GM18519 (cell line): ENCODE data around the gene DOK1.

Experiments
- ATAC-seq: cut with Tn5 transposase; IDR thresholded peaks from one replicate; pipeline ENCODE4 v1.9.1; 2021; ENCODE audit warnings: mild to moderate bottlenecking, moderate library complexity; ENCODE audit not compliant: unreplicated experiment, low FRiP score

DOK1 gene

GRCh38 chr2:74524955-74525716 lies 29.4 kb upstream of the DOK1 start:
- no peak for ATAC-seq

GRCh38 chr2:74525717-74526648 lies 28.5 kb upstream of the DOK1 start, which contains the start of gene DQX1:
TSS of gene DQX1 (minus strand) at chr2:74526231. CDS start at chr2:74525729, 502 bp downstream.
- peak; percentile 32 for ATAC-seq

GRCh38 chr2:74526649-74527230 lies 27.8 kb upstream of the DOK1 start:
- no peak for ATAC-seq

GRCh38 chr2:74527741-74528140 lies 26.8 kb upstream of the DOK1 start:
- no peak for ATAC-seq

GRCh38 chr2:74528600-74529356 lies 25.7 kb upstream of the DOK1 start:
- ATAC-seq = peak; percentile 5

GRCh38 chr2:74529357-74530238 lies 24.9 kb upstream of the DOK1 start, which contains the start of the genes AUP1 and HTRA2:
TSS of gene AUP1 (minus strand) at chr2:74529706. CDS start at chr2:74529629, 77 bp downstream.
TSS of gene HTRA2 (plus strand) at chr2:74529933. CDS start at chr2:74530007, 74 bp downstream.
- peak; percentile 66 for ATAC-seq

- no peak for ATAC-seq
These were observed 24.0 kb upstream of the DOK1 start for GRCh38 chr2:74530239-74531187.

GRCh38 chr2:74531666-74532065 lies 22.9 kb upstream of the DOK1 start:
- ATAC-seq = no peak

GRCh38 chr2:74532222-74532621 lies 22.3 kb upstream of the DOK1 start:
- no peak for ATAC-seq

GRCh38 chr2:74533464-74533863 lies 21.1 kb upstream of the DOK1 start:
- ATAC-seq = no peak

- ATAC-seq = no peak
These were observed 20.1 kb upstream of the DOK1 start for GRCh38 chr2:74534411-74534810.

GRCh38 chr2:74535440-74535965 lies 19.0 kb upstream of the DOK1 start:
- no peak for ATAC-seq

- no peak for ATAC-seq
These were observed 18.2 kb upstream of the DOK1 start for GRCh38 chr2:74536166-74536950.

GRCh38 chr2:74537140-74537539 lies 17.4 kb upstream of the DOK1 start:
- ATAC-seq = no peak

GRCh38 chr2:74538881-74539339 lies 15.6 kb upstream of the DOK1 start:
- ATAC-seq = no peak

- ATAC-seq = no peak
These were observed 14.2 kb upstream of the DOK1 start for GRCh38 chr2:74540291-74540690.

- ATAC-seq = no peak
These were observed 11.5 kb upstream of the DOK1 start for GRCh38 chr2:74542978-74543377.
